GM23248 (cell line): ENCODE results near the gene ZMIZ1. TPM values are rescaled to one million over a fixed set of nuclear protein-coding genes. Genes with fewer than 3 reads are reported as not detected.
A peak's percentile ranks its signal among the peaks of the same experiment; 100 is the strongest.
"Not testable (repeated sequence)": the region's sequence is repeated elsewhere in the genome, so short reads cannot be mapped to it uniquely, and the experiment has no call there.

Source experiments
- DNase-seq: peaks from one replicate; pipeline ENCODE4 v3.0.0-alpha.2; 2015
- H2AFZ ChIP-seq: fragments of 200-600 bp; sonication (generic); 2 replicates; pipeline ENCODE4 v1.6.1; 2016; ENCODE audit warnings: antibody characterized with exemption
- H3F3A ChIP-seq: fragments of 200-600 bp; sonication (generic); 2 replicates; pipeline ENCODE4 v1.6.1; 2016; ENCODE audit warnings: mild to moderate bottlenecking, antibody characterized with exemption, mixed run types; ENCODE audit not compliant: insufficient read depth
- H3K27ac ChIP-seq: fragments of 200-600 bp; sonication (generic); 2 replicates; pipeline ENCODE4 v1.5.1; 2016; ENCODE audit warnings: mild to moderate bottlenecking
- H3K27me3 ChIP-seq: fragments of 200-600 bp; sonication (generic); replicated peaks from 2 replicates; pipeline ENCODE4 v1.6.1; 2016; ENCODE audit warnings: mild to moderate bottlenecking; ENCODE audit not compliant: insufficient read depth
- H3K36me3 ChIP-seq: fragments of 200-600 bp; sonication (generic); 2 replicates; pipeline ENCODE4 v1.6.1; 2016; ENCODE audit warnings: low read depth, mild to moderate bottlenecking
- H3K4me1 ChIP-seq: fragments of 200-600 bp; sonication (generic); 2 replicates; pipeline ENCODE4 v1.6.1; 2016; ENCODE audit warnings: mild to moderate bottlenecking; ENCODE audit not compliant: insufficient read depth
- H3K4me2 ChIP-seq: fragments of 200-600 bp; sonication (generic); one replicate; pipeline ENCODE4 v1.6.1; 2016; ENCODE audit warnings: mild to moderate bottlenecking; ENCODE audit not compliant: unreplicated experiment
- H3K4me3 ChIP-seq: fragments of 200-600 bp; sonication (generic); 2 replicates; pipeline ENCODE4 v1.5.1; 2016; ENCODE audit warnings: mild to moderate bottlenecking
- H3K79me2 ChIP-seq: fragments of 200-600 bp; sonication (generic); 2 replicates; pipeline ENCODE4 v1.6.1; 2016; ENCODE audit warnings: mild to moderate bottlenecking; ENCODE audit not compliant: insufficient read depth
- H3K9ac ChIP-seq: fragments of 200-600 bp; sonication (generic); 2 replicates; pipeline ENCODE4 v1.6.1; 2016; ENCODE audit warnings: mild to moderate bottlenecking
- H3K9me2 ChIP-seq: fragments of 200-600 bp; sonication (generic); 2 replicates; pipeline ENCODE4 v1.6.1; 2016; ENCODE audit warnings: mixed run types, mild to moderate bottlenecking, moderate library complexity; ENCODE audit not compliant: insufficient read depth
- H3K9me3 ChIP-seq: fragments of 200-600 bp; sonication (generic); one replicate; pipeline ENCODE4 v1.6.1; 2017; ENCODE audit warnings: low read depth
- H4K20me1 ChIP-seq: fragments of 200-600 bp; sonication (generic); 2 replicates; pipeline ENCODE4 v1.6.0; 2016; ENCODE audit not compliant: insufficient read depth
- EZH2 ChIP-seq: fragments of 200-600 bp; sonication (generic); IDR thresholded peaks from 2 replicates; pipeline ENCODE4 v1.6.1; 2018; ENCODE audit warnings: antibody characterized with exemption, mild to moderate bottlenecking; ENCODE audit not compliant: insufficient read depth, poor library complexity, severe bottlenecking
- EZH2phosphoT487 ChIP-seq: fragments of 200-600 bp; sonication (generic); IDR thresholded peaks from 2 replicates; pipeline ENCODE4 v1.6.1; 2018; ENCODE audit warnings: antibody characterized with exemption, moderate library complexity, mild to moderate bottlenecking, low read depth; ENCODE audit not compliant: insufficient read depth
- WGBS, 2 experiments: methylation state at CpG; one replicate each; pipeline ENCODE4 v1.1.6; 2015 to 2017; ENCODE audit warnings: low lambda C conversion rate in 2 of 2, low coverage in 1 of 2; ENCODE audit errors: missing lambda C conversion rate in 2 of 2; 5-methylcytosine and 5-hydroxymethylcytosine counted together
- in situ Hi-C: fragments of 300-500 bp; cut with MboI; formaldehyde crosslinking; loops from 2 replicates; pipeline ENCODE4 v1.15.0; 2020
- polyA plus RNA-seq: library from polyadenylated mRNA; unstranded; fragments of >200 nt; fragmentation: Nextera tagmentation; extraction: Ambion mirVana; gene quantifications from 2 replicates; pipeline ENCODE4 v1.2.1, GENCODE V29; 2016
- total RNA-seq: library from RNA; depleted of rRNA; stranded (reverse); fragments of >200 nt; shearing (Covaris generic); gene quantifications from 2 replicates; pipeline ENCODE4 v1.2.3, GENCODE V29; 2014

Gene ZMIZ1
- total and polyA plus RNA-seq, 2 experiments from 2014 or later = 21.9 to 28.4 TPM

DNA sequence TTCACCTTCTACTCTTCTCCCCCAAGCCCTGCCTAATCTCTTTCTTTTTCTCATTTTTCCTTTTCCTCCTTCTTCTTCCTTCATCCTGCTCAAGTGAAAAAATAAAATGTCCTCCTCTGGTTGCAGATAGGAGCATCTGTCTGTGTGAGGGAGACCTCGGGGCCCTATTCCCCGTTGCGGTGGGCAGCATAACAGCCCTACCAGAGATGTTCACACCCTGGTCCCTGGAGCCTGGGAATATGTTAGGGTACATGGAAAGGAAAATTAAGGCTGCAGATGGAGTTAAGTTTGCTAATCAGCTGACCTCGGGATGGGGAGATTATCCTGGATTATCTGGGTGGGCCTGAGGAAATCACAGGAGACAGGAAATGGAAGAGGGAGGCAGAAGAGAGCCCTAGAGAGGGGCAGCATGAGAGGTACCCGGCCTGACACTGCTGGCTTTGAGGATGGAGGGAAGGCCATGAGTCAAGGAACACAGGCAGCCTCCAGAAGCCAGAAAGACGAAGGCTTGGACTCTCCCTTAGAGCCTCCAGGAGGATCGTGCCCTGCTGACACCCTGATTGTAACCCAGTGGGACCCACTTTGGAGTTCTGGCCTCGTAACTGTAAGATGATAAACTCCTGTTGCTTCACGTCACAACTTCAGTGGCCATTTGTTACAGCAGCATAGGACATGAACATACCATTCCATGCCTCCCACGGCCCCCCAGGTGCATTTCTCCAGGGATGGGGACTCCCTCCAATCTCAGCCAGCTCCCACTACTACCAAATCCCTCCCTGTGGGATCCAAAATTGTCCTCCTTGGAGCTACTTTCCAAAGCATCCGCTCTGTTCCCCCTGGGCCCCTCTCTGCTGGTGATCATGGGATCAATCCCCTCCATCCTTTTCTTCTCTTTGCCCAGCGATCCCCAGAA is 39.0 kb upstream of the ZMIZ1 start:
- H3K79me2 ChIP-seq = no peaks in the 10 kb centered on the region
- H3K27me3 ChIP-seq = no peaks in the 10 kb centered on the region
- no peak for TF ChIP-seq EZH2phosphoT487
- TF ChIP-seq EZH2 = no peak
- no peak overlapping the region for H2AFZ ChIP-seq
- no peak overlapping the region for H3K4me3 ChIP-seq
- H3K9ac ChIP-seq = no peak overlapping the region
- H3K4me2 ChIP-seq = no peak overlapping the region
- no peak for DNase-seq
- H3K27ac ChIP-seq = no peak overlapping the region
- 84 to 88% methylated on average over 12 of the region's 12 CpGs for WGBS, 2 experiments
- no peaks in the 10 kb centered on the region for H3K9me2 ChIP-seq
- no peaks in the 10 kb centered on the region for H3F3A ChIP-seq
- H4K20me1 ChIP-seq = no peaks in the 10 kb centered on the region
- in situ Hi-C loops = no loop called here
- no peaks in the 10 kb centered on the region for H3K9me3 ChIP-seq
- no peaks in the 10 kb centered on the region for H3K36me3 ChIP-seq
- no peaks in the 10 kb centered on the region for H3K4me1 ChIP-seq

DNA sequence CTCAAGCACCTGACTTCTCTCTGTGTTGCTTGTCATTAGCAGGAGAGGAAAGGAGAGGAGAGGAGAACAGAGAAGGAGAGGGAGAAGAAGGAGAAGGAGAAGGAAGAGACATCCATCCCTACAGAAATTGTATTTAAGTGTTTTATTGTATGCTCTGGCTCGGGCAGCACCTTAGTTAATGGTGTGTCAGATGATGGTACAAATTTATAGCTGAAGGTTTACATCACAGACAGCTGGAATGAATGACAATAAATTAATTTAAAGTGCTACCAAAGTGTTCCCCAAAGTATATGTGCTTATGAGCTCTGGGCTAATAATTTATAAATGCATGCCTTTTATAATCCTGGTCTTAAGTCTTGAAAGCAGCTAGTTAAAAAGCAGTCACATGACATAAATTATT is 38.1 kb upstream of the ZMIZ1 start:
- Histone ChIP-seq H3K4me3 (no peak overlapping the region), H3K9ac (no peak overlapping the region), H3K27me3 (no peaks in the 10 kb centered on the region), H3K79me2 (no peaks in the 10 kb centered on the region), H4K20me1 (no peaks in the 10 kb centered on the region), H3F3A (no peaks in the 10 kb centered on the region), H3K9me3 (no peaks in the 10 kb centered on the region), H3K9me2 (no peaks in the 10 kb centered on the region), H3K4me1 (no peaks in the 10 kb centered on the region), H3K36me3 (no peaks in the 10 kb centered on the region), H3K4me2 (no peak overlapping the region), H3K27ac (no peak overlapping the region), H2AFZ (no peak overlapping the region)
- WGBS, 2 experiments = 63 to 79% methylated on average over 1 of the region's 1 CpG
- in situ Hi-C loops = no loop called here
- no peak for TF ChIP-seq EZH2phosphoT487
- TF ChIP-seq EZH2 = no peak
- DNase-seq = no peak

DNA sequence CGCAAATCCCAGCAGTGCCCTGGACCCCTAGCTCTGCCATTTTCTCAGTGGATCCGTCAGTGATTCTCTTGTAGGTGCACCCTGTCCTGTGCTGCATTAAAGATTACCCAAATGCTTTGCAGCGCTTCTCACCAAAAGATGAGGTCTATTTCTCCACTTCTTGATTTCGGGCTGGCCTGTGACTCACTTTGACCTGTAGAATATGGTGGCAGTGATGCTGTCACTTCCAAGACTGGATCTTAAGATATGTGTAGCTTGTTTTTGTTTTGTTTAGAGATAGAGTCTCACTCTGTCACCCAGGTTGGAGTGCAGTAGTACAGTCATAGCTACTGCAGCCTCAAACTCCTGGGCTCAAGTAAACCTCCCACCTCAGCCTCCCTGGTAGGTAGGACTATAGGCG is 37.0 kb upstream of the ZMIZ1 start:
- Histone ChIP-seq H3F3A (no peaks in the 10 kb centered on the region), H3K4me1 (no peaks in the 10 kb centered on the region), H2AFZ (no peak overlapping the region), H3K9me3 (no peaks in the 10 kb centered on the region), H3K9ac (no peak overlapping the region), H3K79me2 (no peaks in the 10 kb centered on the region), H3K4me2 (no peak overlapping the region), H4K20me1 (no peaks in the 10 kb centered on the region), H3K36me3 (no peaks in the 10 kb centered on the region), H3K4me3 (no peak overlapping the region), H3K9me2 (no peaks in the 10 kb centered on the region), H3K27ac (no peak overlapping the region), H3K27me3 (no peaks in the 10 kb centered on the region)
- WGBS, 2 experiments = 94 to 98% methylated on average over 5 of the region's 5 CpGs
- in situ Hi-C loops = no loop called here
- TF ChIP-seq EZH2 = no peak
- TF ChIP-seq EZH2phosphoT487 = no peak
- no peak for DNase-seq

DNA sequence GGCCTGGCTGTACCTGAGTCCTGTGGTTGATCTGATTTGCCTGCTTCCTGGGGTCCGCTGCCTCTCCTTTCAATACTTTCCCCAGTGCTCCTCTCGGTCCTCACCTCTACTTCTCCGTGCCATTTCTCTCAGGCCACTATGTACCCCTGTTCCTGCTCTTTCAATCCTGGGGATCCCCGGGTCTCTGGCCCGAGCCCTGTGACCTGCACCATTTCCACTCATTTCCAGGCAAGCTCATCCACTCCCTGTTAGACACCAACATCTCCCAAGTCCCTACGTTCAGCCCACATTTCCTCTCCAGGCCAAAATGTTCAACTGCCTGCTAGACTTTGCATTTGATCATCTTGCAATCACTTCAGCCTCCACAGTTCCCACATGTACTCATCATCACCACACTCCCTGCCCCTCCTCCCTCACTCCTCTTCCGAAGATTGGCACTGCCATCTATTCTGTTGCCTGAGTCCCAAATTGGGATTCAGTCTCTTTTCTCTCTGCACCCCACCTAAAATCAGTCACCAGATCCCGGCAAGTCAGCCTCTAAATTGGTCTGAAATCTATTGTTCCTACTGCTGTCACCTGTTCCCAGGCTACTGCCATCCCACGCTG is 34.4 kb upstream of the ZMIZ1 start:
- Histone ChIP-seq H3K36me3 (no peaks in the 10 kb centered on the region), H3K4me1 (no peaks in the 10 kb centered on the region), H3K4me2 (no peak overlapping the region), H4K20me1 (no peaks in the 10 kb centered on the region), H3F3A (no peaks in the 10 kb centered on the region), H3K9me2 (no peaks in the 10 kb centered on the region), H3K4me3 (no peak overlapping the region), H2AFZ (no peak overlapping the region), H3K27me3 (no peaks in the 10 kb centered on the region), H3K9me3 (no peaks in the 10 kb centered on the region), H3K79me2 (no peaks in the 10 kb centered on the region), H3K9ac (no peak overlapping the region), H3K27ac (no peak overlapping the region)
- in situ Hi-C loops = no loop called here
- TF ChIP-seq EZH2 (no peak), EZH2phosphoT487 (no peak)
- WGBS, 2 experiments = 79 to 81% methylated on average over 9 of the region's 9 CpGs
- no peak for DNase-seq

DNA sequence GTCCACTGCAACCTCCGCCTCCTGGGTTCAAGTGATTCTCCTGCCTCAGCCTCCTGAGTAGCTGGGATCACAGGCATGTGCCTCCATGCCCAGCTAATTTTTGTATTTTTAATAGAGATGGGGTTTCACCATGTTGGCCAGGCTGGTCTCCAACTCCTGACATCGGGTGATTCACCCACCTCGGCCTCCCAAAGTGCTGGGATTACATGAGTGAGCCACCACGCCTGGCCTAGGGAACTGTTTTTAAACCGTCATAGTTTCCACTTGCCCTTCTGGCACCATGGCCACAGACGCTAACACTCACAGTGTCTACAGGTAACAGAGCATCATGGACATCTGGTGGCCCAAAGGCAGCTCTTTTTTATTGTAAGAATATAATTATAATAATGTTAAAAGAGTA is 32.4 kb upstream of the ZMIZ1 start:
- in situ Hi-C loops, H3K9me2 ChIP-seq, H3K27me3 ChIP-seq, H3K9me3 ChIP-seq, H3K9ac ChIP-seq, H3K36me3 ChIP-seq, H3K4me3 ChIP-seq, H3K79me2 ChIP-seq, H3F3A ChIP-seq, H2AFZ ChIP-seq, H3K27ac ChIP-seq, H3K4me1 ChIP-seq, H4K20me1 ChIP-seq, H3K4me2 ChIP-seq: not testable (repeated sequence)
- WGBS, 2 experiments = 68 to 72% methylated on average over 6 of the region's 6 CpGs
- peak; percentile 41 for DNase-seq
